ENCODE measurements around the gene APOL3.

GRCh38 chr22:36101756-36102155 lies 58.8 kb downstream of the APOL3 start:
- no peak for TF ChIP-seq CTCF (IDR thresholded peaks at IDR 0.05)
- no peak for TF ChIP-seq REST (IDR thresholded peaks at IDR 0.05; ENCODE audit: insufficient read depth in 1 of 2, low read depth in 2 of 2, low read length in 1 of 2)
- TF ChIP-seq SIN3A (IDR thresholded peaks at IDR 0.05; ENCODE audit: borderline replicate concordance, insufficient read depth, low read depth, low read length), result no peak
